Epithelial cell of proximal tubule (primary cell): ENCODE measurements around the gene PMM2. TPM values are rescaled to one million over a fixed set of nuclear protein-coding genes. Genes with fewer than 3 reads are reported as not detected.

Experiments
- DNase-seq: peaks from one replicate; pipeline ENCODE4 v3.0.0-alpha.2; 2011; ENCODE audit warnings: low read depth
- H3K4me3 ChIP-seq: 2 replicates; pipeline ENCODE4 v1.5.1; 2011; ENCODE audit warnings: low read depth, mild to moderate bottlenecking, low read length
- total RNA-seq: library from RNA; depleted of rRNA; stranded (reverse); fragments of >200 nt; gene quantifications from 2 replicates; pipeline ENCODE4 v1.2.3, GENCODE V29; 2015
- TF ChIP-seq, protein P1 (sequence below): conservative IDR thresholded peaks from 2 replicates; pipeline ENCODE4 v1.5.1; 2012; ENCODE audit warnings: low read depth, mild to moderate bottlenecking, low read length

Gene PMM2
- total RNA-seq, 1 donor from 2014 or later: 28.6 TPM

GRCh38 chr16:8886593-8887430 is 89.2 kb downstream of the PMM2 start:
- no peak overlapping the region for H3K4me3 ChIP-seq
- DNase-seq: no peak
- TF ChIP-seq, protein P1, sequence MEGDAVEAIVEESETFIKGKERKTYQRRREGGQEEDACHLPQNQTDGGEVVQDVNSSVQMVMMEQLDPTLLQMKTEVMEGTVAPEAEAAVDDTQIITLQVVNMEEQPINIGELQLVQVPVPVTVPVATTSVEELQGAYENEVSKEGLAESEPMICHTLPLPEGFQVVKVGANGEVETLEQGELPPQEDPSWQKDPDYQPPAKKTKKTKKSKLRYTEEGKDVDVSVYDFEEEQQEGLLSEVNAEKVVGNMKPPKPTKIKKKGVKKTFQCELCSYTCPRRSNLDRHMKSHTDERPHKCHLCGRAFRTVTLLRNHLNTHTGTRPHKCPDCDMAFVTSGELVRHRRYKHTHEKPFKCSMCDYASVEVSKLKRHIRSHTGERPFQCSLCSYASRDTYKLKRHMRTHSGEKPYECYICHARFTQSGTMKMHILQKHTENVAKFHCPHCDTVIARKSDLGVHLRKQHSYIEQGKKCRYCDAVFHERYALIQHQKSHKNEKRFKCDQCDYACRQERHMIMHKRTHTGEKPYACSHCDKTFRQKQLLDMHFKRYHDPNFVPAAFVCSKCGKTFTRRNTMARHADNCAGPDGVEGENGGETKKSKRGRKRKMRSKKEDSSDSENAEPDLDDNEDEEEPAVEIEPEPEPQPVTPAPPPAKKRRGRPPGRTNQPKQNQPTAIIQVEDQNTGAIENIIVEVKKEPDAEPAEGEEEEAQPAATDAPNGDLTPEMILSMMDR: no peak

DNA sequence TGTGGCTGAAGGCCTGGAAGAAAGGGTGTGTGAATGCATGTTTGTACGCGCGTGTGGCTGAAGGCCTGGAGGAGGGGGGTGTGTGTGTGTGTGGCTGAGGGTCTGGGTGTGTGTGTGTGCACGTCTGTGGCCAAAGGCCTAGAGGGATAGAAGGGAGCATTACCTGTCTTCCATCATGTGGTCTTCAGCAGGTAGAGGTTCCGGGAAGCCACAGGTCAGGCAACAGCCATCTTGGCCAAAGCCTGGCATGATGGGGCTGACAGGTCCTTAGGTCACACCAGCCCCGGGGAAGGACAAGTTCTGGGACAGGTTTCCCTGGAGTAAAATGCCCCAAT is 89.8 kb downstream of the PMM2 start:
- TF ChIP-seq, protein P1: no peak
- no peak for DNase-seq
- no peak overlapping the region for H3K4me3 ChIP-seq

GRCh38 chr16:8887952-8888560 is 90.4 kb downstream of the PMM2 start:
- no peak for DNase-seq
- no peak overlapping the region for H3K4me3 ChIP-seq
- TF ChIP-seq, protein P1: no peak

- H3K4me3 ChIP-seq: no peak overlapping the region
- no peak for DNase-seq
- TF ChIP-seq, protein P1: no peak
Measured at GRCh38 chr16:8888951-8889892, 91.6 kb downstream of the PMM2 start.

DNA sequence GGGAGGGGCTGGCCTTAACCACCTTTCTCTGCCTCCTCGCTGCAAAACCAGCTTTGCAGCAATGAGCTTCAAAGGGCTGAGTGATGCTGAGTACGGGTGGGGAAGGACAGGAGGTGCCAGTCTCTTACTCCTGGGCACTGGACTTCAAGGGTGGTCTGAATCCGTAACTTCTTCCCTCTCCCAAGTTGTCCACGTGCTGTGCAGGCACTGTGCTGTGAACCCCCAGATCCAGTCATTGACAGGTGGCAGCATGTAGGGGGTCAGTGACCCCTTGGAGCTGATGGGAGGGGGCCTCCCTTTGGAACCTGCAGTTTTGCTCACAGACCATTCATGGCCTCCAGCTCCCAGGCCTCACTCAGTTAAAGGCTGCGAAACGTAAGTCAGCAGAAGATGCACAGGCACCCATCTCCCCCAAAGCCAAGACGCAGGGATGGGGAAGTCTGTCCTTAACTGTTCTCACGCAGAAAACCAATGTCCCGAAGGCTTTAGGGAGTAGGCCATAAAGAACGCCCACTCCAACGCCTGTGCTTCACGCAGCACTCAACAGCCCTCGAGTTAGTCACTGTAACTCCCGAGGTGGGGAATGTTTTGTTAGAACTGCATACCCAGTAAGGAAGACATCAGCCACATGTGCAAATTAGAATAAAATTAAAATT is 92.4 kb downstream of the PMM2 start:
- TF ChIP-seq, protein P1: no peak
- DNase-seq: no peak
- H3K4me3 ChIP-seq: no peak overlapping the region

GRCh38 chr16:8890549-8890921 is 92.9 kb downstream of the PMM2 start:
- no peak for DNase-seq
- TF ChIP-seq, protein P1: no peak
- H3K4me3 ChIP-seq: no peak overlapping the region
